ENCODE results near the gene EFNA1. TPM values are rescaled to one million over a fixed set of nuclear protein-coding genes. Genes with fewer than 3 reads are reported as not detected.
A peak's percentile ranks its signal among the peaks of the same experiment; 100 is the strongest.

The EFNA1 gene
- total and polyA plus RNA-seq, 2 of the 13 experiments (the other 11 are each of a cell fraction or from before 2014, with no cell fraction given), result 81.8 to 874 TPM

DNA sequence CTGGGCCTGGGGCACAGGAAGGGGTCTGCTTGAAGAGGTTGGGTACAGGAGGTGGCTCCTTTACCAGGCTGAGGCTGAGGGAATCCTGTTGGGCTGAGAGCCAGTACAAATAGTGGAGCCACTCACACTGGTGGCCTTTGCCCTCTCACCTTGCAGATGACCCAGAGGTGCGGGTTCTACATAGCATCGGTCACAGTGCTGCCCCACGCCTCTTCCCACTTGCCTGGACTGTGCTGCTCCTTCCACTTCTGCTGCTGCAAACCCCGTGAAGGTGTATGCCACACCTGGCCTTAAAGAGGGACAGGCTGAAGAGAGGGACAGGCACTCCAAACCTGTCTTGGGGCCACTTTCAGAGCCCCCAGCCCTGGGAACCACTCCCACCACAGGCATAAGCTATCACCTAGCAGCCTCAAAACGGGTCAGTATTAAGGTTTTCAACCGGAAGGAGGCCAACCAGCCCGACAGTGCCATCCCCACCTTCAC lies 6.2 kb downstream of the EFNA1 start (continued):
- TF ChIP-seq, protein P1, sequence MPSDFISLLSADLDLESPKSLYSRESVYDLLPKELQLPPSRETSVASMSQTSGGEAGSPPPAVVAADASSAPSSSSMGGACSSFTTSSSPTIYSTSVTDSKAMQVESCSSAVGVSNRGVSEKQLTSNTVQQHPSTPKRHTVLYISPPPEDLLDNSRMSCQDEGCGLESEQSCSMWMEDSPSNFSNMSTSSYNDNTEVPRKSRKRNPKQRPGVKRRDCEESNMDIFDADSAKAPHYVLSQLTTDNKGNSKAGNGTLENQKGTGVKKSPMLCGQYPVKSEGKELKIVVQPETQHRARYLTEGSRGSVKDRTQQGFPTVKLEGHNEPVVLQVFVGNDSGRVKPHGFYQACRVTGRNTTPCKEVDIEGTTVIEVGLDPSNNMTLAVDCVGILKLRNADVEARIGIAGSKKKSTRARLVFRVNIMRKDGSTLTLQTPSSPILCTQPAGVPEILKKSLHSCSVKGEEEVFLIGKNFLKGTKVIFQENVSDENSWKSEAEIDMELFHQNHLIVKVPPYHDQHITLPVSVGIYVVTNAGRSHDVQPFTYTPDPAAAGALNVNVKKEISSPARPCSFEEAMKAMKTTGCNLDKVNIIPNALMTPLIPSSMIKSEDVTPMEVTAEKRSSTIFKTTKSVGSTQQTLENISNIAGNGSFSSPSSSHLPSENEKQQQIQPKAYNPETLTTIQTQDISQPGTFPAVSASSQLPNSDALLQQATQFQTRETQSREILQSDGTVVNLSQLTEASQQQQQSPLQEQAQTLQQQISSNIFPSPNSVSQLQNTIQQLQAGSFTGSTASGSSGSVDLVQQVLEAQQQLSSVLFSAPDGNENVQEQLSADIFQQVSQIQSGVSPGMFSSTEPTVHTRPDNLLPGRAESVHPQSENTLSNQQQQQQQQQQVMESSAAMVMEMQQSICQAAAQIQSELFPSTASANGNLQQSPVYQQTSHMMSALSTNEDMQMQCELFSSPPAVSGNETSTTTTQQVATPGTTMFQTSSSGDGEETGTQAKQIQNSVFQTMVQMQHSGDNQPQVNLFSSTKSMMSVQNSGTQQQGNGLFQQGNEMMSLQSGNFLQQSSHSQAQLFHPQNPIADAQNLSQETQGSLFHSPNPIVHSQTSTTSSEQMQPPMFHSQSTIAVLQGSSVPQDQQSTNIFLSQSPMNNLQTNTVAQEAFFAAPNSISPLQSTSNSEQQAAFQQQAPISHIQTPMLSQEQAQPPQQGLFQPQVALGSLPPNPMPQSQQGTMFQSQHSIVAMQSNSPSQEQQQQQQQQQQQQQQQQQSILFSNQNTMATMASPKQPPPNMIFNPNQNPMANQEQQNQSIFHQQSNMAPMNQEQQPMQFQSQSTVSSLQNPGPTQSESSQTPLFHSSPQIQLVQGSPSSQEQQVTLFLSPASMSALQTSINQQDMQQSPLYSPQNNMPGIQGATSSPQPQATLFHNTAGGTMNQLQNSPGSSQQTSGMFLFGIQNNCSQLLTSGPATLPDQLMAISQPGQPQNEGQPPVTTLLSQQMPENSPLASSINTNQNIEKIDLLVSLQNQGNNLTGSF (CRISPR knock-in tag; IDR thresholded peaks at IDR 0.05), result no peak
- TF ChIP-seq SUZ12 (IDR thresholded peaks at IDR 0.05; ENCODE audit: low read depth, low read length), result no peak
- TF ChIP-seq U2AF1 (optimal IDR thresholded peaks at IDR 0.05; ENCODE audit: low read depth, low read length), result peak; percentile 31
- 0 out of 2 replicates have a peak, but pooled peaks have one; percentile 26 for TF ChIP-seq ZNF33B (CRISPR knock-in tag; IDR thresholded peaks at IDR 0.05)
- 0 out of 2 replicates have a peak, but pooled peaks have one; percentile 16 for TF ChIP-seq HNRNPL (IDR thresholded peaks at IDR 0.05; ENCODE audit: low read depth, low read length)
- TF ChIP-seq, protein P2, sequence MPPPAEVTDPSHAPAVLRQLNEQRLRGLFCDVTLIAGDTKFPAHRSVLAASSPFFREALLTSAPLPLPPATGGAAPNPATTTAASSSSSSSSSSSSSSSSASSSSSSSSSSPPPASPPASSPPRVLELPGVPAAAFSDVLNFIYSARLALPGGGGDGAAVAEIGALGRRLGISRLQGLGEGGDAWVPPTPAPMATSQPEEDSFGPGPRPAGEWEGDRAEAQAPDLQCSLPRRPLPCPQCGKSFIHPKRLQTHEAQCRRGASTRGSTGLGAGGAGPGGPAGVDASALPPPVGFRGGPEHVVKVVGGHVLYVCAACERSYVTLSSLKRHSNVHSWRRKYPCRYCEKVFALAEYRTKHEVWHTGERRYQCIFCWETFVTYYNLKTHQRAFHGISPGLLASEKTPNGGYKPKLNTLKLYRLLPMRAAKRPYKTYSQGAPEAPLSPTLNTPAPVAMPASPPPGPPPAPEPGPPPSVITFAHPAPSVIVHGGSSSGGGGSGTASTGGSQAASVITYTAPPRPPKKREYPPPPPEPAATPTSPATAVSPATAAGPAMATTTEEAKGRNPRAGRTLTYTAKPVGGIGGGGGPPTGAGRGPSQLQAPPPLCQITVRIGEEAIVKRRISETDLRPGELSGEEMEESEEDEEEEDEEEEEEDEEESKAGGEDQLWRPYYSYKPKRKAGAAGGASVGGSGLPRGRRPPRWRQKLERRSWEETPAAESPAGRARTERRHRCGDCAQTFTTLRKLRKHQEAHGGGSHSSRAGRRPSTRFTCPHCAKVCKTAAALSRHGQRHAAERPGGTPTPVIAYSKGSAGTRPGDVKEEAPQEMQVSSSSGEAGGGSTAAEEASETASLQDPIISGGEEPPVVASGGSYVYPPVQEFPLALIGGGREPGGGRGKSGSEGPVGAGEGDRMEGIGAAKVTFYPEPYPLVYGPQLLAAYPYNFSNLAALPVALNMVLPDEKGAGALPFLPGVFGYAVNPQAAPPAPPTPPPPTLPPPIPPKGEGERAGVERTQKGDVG (CRISPR knock-in tag; IDR thresholded peaks at IDR 0.05; ENCODE audit: borderline replicate concordance), result no peak
- TF ChIP-seq, protein P3, sequence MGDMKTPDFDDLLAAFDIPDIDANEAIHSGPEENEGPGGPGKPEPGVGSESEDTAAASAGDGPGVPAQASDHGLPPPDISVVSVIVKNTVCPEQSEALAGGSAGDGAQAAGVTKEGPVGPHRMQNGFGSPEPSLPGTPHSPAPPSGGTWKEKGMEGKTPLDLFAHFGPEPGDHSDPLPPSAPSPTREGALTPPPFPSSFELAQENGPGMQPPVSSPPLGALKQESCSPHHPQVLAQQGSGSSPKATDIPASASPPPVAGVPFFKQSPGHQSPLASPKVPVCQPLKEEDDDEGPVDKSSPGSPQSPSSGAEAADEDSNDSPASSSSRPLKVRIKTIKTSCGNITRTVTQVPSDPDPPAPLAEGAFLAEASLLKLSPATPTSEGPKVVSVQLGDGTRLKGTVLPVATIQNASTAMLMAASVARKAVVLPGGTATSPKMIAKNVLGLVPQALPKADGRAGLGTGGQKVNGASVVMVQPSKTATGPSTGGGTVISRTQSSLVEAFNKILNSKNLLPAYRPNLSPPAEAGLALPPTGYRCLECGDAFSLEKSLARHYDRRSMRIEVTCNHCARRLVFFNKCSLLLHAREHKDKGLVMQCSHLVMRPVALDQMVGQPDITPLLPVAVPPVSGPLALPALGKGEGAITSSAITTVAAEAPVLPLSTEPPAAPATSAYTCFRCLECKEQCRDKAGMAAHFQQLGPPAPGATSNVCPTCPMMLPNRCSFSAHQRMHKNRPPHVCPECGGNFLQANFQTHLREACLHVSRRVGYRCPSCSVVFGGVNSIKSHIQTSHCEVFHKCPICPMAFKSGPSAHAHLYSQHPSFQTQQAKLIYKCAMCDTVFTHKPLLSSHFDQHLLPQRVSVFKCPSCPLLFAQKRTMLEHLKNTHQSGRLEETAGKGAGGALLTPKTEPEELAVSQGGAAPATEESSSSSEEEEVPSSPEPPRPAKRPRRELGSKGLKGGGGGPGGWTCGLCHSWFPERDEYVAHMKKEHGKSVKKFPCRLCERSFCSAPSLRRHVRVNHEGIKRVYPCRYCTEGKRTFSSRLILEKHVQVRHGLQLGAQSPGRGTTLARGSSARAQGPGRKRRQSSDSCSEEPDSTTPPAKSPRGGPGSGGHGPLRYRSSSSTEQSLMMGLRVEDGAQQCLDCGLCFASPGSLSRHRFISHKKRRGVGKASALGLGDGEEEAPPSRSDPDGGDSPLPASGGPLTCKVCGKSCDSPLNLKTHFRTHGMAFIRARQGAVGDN (CRISPR knock-in tag; IDR thresholded peaks at IDR 0.05), result peak; percentile 86
- TF ChIP-seq ZNF124 (CRISPR knock-in tag; IDR thresholded peaks at IDR 0.05), result no peak
- peak; percentile 20; the same call in 1 of the 2 replicates for TF ChIP-seq MTA1 (CRISPR knock-in tag; IDR thresholded peaks at IDR 0.05; ENCODE audit: borderline replicate concordance)
- no peak for TF ChIP-seq MAFK (conservative IDR thresholded peaks at IDR 0.05 in 1 of 2, IDR thresholded peaks at IDR 0.05 in 1 of 2; ENCODE audit: low read length in 2 of 2)
- 0 out of 2 replicates have a peak, but pooled peaks have one; percentile 28 for TF ChIP-seq ESRRA (CRISPR knock-in tag; IDR thresholded peaks at IDR 0.05; ENCODE audit: low read depth)
- TF ChIP-seq MYC (CRISPR knock-in tag; IDR thresholded peaks at IDR 0.05; ENCODE audit: borderline replicate concordance), result 0 out of 2 replicates have a peak, but pooled peaks have one; percentile 47
- TF ChIP-seq, protein P4, sequence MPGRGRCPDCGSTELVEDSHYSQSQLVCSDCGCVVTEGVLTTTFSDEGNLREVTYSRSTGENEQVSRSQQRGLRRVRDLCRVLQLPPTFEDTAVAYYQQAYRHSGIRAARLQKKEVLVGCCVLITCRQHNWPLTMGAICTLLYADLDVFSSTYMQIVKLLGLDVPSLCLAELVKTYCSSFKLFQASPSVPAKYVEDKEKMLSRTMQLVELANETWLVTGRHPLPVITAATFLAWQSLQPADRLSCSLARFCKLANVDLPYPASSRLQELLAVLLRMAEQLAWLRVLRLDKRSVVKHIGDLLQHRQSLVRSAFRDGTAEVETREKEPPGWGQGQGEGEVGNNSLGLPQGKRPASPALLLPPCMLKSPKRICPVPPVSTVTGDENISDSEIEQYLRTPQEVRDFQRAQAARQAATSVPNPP (CRISPR knock-in tag; IDR thresholded peaks at IDR 0.05), result no peak

Data from HepG2 (cell line).